IPS-15b (cell line): Measurements from ENCODE around the gene BTBD9.

Experiments used
- H3K27me3 ChIP-seq: one replicate; pipeline ENCODE4 v1.6.1; 2013; ENCODE audit warnings: low read length; ENCODE audit not compliant: control insufficient read depth, insufficient read depth
- H3K36me3 ChIP-seq: one replicate; pipeline ENCODE4 v1.6.1; 2013; ENCODE audit warnings: low read length; ENCODE audit not compliant: control insufficient read depth, insufficient read depth
- H3K4me1 ChIP-seq: one replicate; pipeline ENCODE4 v1.6.1; 2013; ENCODE audit warnings: mild to moderate bottlenecking, low read length; ENCODE audit not compliant: control insufficient read depth, insufficient read depth
- H3K4me3 ChIP-seq: one replicate; pipeline ENCODE4 v1.5.1; 2013; ENCODE audit warnings: low read depth, low read length
- H3K9ac ChIP-seq: one replicate; pipeline ENCODE4 v1.6.1; 2013; ENCODE audit warnings: low read depth, mild to moderate bottlenecking, low read length
- H3K9me3 ChIP-seq: one replicate; pipeline ENCODE4 v1.6.1; 2013; ENCODE audit warnings: mild to moderate bottlenecking, low read length; ENCODE audit not compliant: control insufficient read depth, insufficient read depth

The BTBD9 gene

DNA sequence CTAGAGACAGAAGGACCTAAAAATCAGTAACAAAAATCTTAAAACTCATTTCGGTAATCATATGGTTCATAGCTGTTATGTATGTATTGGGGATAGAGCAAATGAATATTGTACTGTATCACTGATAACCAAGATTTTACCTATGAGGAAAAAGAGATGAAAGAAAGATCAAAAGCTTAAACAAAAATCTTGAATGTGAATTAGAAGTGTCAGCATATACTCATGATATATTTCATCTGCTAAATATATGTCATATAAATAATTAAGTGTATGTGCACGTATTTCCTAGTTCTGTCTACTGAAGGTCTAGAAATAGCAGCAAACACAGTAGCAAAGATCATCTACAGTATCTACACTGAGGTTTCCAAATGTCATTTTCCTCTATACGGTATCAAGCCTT lies 299.8 kb downstream of the BTBD9 start:
- Histone ChIP-seq H3K36me3 (no peaks in the 10 kb centered on the region), H3K4me3 (no peak overlapping the region), H3K27me3 (no peaks in the 10 kb centered on the region)

DNA sequence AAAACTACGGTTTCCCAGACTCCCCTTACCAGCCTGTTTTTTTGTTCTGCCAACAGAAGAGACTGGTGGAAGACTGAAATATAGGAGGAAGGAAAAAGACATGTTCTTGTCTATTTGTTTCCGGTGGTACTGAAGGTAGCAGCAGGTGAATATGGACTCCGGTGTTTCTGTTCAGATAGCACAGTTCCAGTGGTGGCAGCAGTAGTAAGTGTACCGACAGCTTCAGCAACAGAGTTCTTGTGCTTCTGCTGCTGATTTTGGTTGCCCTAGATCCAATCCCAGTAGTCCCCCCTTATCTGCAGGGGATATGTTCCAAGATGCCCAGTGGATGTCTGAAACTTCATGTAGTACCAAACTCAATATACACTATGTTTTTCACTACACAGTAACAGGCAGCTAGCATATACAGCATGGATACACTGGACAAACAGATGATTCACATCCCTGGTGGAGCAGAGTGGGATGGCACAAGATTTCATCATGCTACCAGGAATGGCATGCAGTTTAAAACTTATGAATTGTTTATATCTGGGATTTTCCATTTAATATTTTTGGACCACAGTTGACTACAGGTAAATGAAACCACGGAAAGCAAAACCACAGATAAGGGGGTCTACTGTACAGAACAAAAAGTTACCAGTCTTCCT lies 301.8 kb downstream of the BTBD9 start:
- Histone ChIP-seq H3K9me3 (no peaks in the 10 kb centered on the region), H3K9ac (no peak overlapping the region), H3K4me3 (no peak overlapping the region), H3K36me3 (no peaks in the 10 kb centered on the region), H3K4me1 (no peaks in the 10 kb centered on the region), H3K27me3 (no peaks in the 10 kb centered on the region)

More for the DNA sequence above, 299.8 kb downstream of the BTBD9 start:
- Histone ChIP-seq H3K4me1 (no peaks in the 10 kb centered on the region), H3K9ac (no peak overlapping the region), H3K9me3 (no peaks in the 10 kb centered on the region)

DNA sequence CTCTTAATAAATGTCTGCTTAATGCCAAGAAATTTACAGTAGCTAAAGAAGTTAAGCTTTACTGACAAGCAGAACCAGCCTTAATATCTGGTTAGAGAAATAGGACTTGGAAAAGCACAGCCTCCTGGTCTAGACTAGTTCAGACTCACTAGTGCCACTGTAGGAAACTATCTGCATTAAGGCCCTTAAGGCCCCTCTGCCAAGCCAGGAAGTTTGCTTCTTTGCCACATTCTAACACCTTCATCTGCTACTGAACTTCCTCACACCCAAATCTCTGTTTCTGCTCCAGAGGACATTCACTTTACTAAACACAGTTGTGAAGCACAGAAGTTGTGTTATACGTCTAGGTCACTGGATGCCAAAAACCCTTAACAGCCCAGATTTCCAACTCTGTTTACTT lies 302.8 kb downstream of the BTBD9 start:
- no peak overlapping the region for H3K9ac ChIP-seq
- no peaks in the 10 kb centered on the region for H3K27me3 ChIP-seq
- no peaks in the 10 kb centered on the region for H3K4me1 ChIP-seq
- no peaks in the 10 kb centered on the region for H3K9me3 ChIP-seq
- no peaks in the 10 kb centered on the region for H3K36me3 ChIP-seq
- no peak overlapping the region for H3K4me3 ChIP-seq

DNA sequence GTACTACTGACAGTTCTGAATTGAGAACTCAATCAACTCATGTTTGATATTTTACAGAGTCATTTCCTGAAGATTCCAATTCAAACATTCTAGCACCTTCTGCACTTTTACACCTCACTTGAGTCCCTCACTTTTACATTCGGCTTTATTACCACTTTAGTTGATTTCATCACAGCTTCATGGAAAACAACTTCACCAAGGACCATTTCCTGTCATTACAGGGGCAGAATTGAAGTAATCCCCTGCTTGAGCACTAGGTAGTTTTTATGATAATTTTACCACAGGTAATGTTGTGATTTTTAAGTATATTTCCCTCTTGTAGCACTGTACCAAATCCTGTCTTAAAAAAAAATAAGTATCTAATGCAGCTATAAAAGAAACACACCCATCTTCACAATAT lies 312.9 kb downstream of the BTBD9 start:
- Histone ChIP-seq H3K9ac (no peak overlapping the region), H3K4me3 (no peak overlapping the region), H3K27me3 (no peaks in the 10 kb centered on the region), H3K36me3 (no peaks in the 10 kb centered on the region), H3K9me3 (no peaks in the 10 kb centered on the region), H3K4me1 (no peaks in the 10 kb centered on the region)

DNA sequence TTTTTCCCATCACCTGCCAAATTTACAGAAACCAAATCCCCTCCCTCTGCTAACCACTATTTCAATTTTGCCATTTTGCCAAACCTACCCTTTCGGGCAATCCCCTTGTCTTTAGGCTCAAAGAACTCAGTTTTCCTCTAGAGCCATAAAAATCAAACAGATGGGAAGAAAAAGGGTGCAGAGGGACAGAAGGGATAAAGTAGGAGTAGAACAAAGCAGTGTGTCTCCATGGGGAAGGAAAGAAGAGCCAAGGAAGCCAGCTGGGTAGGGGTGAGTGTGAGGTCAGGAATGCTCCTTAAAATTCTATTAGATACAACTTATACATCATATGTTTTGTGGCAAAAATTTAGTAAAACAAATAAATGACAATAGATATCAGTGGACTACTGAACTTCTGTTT lies 316.5 kb downstream of the BTBD9 start:
- no peak overlapping the region for H3K9ac ChIP-seq
- H3K36me3 ChIP-seq = no peaks in the 10 kb centered on the region
- H3K4me3 ChIP-seq = no peak overlapping the region
- no peaks in the 10 kb centered on the region for H3K9me3 ChIP-seq
- no peaks in the 10 kb centered on the region for H3K4me1 ChIP-seq
- H3K27me3 ChIP-seq = no peaks in the 10 kb centered on the region

DNA sequence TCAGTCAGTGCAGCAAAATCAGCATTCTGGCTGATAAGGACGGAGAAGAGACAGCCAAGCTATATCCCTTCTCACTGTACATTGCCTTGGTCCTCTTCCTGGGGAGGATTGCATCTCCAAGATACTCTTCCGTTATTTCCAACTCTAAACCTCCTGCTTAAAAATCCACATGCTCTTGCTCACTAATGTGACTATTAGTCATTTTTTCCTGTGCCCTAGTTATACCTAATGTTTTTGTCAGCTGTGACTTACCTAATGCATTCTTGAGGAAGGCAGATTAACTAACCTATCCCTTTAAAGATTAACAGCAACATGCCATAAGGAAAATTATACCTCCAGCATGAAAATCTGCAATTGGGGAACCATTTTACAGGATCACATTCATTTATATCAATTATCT lies 317.6 kb downstream of the BTBD9 start:
- H3K4me1 ChIP-seq = no peaks in the 10 kb centered on the region
- no peaks in the 10 kb centered on the region for H3K9me3 ChIP-seq
- H3K27me3 ChIP-seq = no peaks in the 10 kb centered on the region
- no peak overlapping the region for H3K4me3 ChIP-seq
- no peak overlapping the region for H3K9ac ChIP-seq
- H3K36me3 ChIP-seq = no peaks in the 10 kb centered on the region

DNA sequence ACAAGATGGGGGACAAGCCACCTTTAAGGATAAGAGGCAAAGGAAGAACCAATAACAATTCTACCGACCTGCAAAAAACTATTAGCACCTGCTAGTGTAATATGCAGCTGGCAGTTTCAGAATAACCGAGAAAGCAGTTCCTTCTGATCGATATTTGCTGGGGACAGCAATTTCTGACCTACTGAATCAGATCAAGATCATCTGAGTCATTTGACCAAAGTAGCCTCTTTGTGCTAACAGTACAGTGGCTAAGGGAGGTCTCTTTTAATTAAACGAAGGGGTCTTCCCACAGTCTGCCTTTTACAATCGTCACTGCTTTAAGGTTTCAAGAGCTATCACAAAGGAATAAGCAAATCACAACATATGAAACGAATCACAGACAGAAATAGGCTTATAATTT lies 318.9 kb downstream of the BTBD9 start:
- H3K9ac ChIP-seq = no peak overlapping the region
- H3K36me3 ChIP-seq = no peaks in the 10 kb centered on the region
- H3K4me1 ChIP-seq = no peaks in the 10 kb centered on the region
- no peaks in the 10 kb centered on the region for H3K9me3 ChIP-seq
- no peaks in the 10 kb centered on the region for H3K27me3 ChIP-seq
- no peak overlapping the region for H3K4me3 ChIP-seq

DNA sequence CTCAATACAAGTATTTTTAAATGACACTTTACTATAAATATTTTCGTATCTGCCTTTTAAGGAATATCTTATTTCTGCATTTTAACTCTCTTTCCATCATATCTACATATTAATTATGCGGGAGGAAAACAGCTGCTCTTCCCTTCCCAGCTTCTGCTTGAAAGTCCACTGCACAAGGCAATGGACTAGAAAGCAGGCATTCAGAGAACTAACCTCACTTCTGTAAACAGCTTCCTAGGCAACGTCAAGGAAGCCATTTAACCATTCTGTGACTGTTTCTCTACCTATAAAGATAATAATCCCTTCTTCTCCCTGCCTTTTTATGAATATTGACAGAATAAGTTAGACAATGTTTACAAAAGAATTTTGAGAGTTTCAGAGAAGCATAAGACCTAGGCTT lies 319.4 kb downstream of the BTBD9 start:
- Histone ChIP-seq H3K36me3 (no peaks in the 10 kb centered on the region), H3K27me3 (no peaks in the 10 kb centered on the region), H3K9me3 (no peaks in the 10 kb centered on the region), H3K9ac (no peak overlapping the region), H3K4me3 (no peak overlapping the region), H3K4me1 (no peaks in the 10 kb centered on the region)

DNA sequence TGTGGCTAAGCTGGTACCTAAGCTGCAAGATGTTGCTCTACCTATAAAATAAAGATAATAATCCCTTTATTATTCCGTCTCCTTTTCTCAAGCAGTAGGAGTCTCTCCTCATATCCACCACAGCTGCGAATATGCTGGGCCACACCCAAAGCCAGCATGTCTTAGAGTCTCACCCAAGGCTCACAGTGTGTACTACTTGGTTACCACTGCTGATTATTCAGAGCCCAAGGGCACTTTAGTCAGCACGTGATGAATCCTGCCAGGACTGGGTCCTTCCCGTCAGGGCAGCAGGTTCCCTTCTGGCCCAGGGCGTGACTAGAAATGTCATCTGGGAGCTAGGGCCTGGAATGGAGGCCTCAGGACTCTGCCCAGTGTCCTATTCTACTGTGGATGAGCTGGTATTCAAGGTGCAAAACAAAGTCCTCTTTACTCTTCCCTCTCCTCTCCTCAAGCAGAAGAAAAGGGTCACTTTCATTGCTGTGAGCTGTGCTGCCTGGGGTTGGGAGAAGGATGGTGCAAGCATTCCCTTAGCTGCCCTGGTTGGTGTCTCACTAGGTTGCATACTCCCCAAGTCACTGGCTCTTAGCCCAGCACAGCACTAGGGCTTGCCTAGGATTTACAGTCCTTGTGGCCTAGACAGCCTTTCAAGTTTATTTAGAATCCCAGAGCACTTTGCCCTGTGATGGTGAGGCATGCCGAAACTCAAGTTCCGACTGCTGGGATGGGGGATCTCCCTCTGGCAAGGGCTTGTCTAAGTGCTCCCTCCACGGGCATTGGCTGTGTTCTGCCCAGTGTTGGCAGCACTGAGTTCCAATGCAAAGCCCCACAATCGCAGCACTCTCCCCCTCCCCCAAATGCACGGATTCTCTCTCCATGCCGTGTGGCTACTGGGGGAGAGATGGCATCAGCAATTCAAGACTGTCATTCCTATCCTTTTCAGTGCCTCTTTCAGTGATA lies 320.2 kb downstream of the BTBD9 start:
- Histone ChIP-seq H3K9me3 (no peaks in the 10 kb centered on the region), H3K36me3 (no peaks in the 10 kb centered on the region), H3K4me3 (no peak overlapping the region), H3K9ac (no peak overlapping the region), H3K4me1 (no peaks in the 10 kb centered on the region), H3K27me3 (no peaks in the 10 kb centered on the region)

DNA sequence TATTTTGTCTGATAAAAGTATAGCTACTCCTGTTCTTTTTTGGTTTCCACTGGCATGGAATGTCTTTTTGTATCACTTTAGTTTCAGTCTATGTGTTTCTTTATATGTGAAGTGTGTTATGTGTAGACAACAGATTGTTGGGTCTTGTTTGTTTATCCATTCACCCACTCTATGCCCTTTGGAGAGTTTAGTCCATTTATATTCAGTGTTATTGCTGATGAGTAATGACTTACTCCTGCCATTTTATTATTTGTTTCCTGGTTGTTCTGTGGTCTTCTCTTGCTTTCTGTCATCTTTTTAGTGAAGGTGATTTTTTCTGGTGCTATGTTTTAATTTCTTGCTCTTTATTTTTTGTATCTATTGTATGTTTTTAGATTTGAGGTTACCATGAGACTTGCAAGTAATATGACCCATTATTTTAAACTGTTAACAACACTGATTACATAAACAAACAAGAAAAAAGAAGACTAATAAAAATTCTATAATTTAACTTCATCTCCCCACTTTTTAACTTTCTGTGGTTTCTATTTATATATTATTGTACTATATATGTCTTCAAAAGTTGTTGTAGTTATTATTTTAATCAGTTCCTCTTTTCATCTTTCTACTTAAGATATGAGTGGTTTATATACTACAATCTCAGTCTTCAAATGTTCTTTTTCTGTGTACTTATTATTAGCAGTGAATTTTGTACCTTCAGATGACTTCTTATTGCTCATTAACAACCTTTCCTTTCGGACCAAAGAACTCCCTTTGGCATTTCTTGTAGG lies 323.4 kb downstream of the BTBD9 start:
- H3K36me3 ChIP-seq = no peaks in the 10 kb centered on the region
- H3K4me1 ChIP-seq = no peaks in the 10 kb centered on the region
- no peak overlapping the region for H3K4me3 ChIP-seq
- H3K9me3 ChIP-seq = no peaks in the 10 kb centered on the region
- H3K9ac ChIP-seq = no peak overlapping the region
- H3K27me3 ChIP-seq = no peaks in the 10 kb centered on the region

DNA sequence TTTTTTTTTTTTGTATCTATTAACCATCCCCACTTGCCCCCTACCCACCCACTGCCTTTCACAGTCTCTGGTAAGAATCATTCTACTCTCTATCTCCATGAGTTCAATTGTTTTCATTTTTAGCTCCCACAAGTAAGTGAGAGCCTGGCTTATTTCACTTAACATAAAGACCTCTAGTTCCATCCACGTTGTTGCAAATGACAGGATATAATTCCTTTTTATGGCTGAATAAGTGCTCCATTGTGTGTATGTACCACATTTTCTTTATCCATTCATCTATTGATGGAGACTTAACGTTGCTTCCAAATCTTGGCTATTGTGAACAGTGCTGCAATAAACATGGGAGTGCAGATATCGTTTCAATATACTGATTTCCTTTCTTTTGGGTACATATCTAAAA lies 328.5 kb downstream of the BTBD9 start:
- Histone ChIP-seq H3K36me3 (no peaks in the 10 kb centered on the region), H3K9ac (no peak overlapping the region), H3K4me3 (no peak overlapping the region), H3K27me3 (no peaks in the 10 kb centered on the region), H3K4me1 (no peaks in the 10 kb centered on the region), H3K9me3 (no peaks in the 10 kb centered on the region)
